Activated CD4-positive, alpha-beta memory T cell treated with anti-CD3 and anti-CD28 coated beads, Interleukin-2, amount 10 ng/mL, durations not matched to agents 7 days and 5 days (primary cell): ENCODE results near the gene COX6B2. TPM values are rescaled to one million over a fixed set of nuclear protein-coding genes. Genes with fewer than 3 reads are reported as not detected.
A peak's percentile ranks its signal among the peaks of the same experiment; 100 is the strongest.

Source experiments
- CTCF ChIA-PET: fragments of 350-600 bp; sonication (Branson Sonifier 250); formaldehyde crosslinking; loops from one replicate; lab custom pipeline; 2021; ENCODE audit warnings: antibody characterized with exemption, inconsistent platforms; lab: Charles Lee
- POLR2A ChIA-PET: fragments of 350-600 bp; sonication (Branson Sonifier 250); formaldehyde crosslinking; loops from one replicate; lab custom pipeline; 2021; ENCODE audit warnings: antibody characterized with exemption; lab: Charles Lee
- DNase-seq: peaks from one replicate; pipeline ENCODE4 v3.0.0-alpha.2; 2020
- H3K27ac Mint-ChIP-seq: one replicate; pipeline ENCODE4 v1.8.0; 2021; ENCODE audit warnings: mild to moderate bottlenecking, mixed read lengths
- H3K27me3 Mint-ChIP-seq: one replicate; pipeline ENCODE4 v1.8.0; 2021; ENCODE audit warnings: mixed read lengths
- H3K36me3 Mint-ChIP-seq: one replicate; pipeline ENCODE4 v1.8.0; 2021; ENCODE audit warnings: low read depth, mixed read lengths
- H3K4me1 Mint-ChIP-seq: one replicate; pipeline ENCODE4 v1.8.0; 2021; ENCODE audit warnings: mixed read lengths
- H3K4me3 Mint-ChIP-seq: one replicate; pipeline ENCODE4 v1.8.0; 2021; ENCODE audit warnings: mild to moderate bottlenecking, mixed read lengths
- H3K9me3 Mint-ChIP-seq: one replicate; pipeline ENCODE4 v1.8.0; 2021; ENCODE audit warnings: mixed read lengths
- total RNA-seq, 2 experiments: library from RNA; stranded (reverse); gene quantifications; one replicate each; pipeline ENCODE4 v1.2.3, GENCODE V29; 2021

Gene COX6B2
- total RNA-seq, 2 experiments from 2014 or later, result 0.83 to 2.0 TPM

- ChIA-PET POLR2A (interaction anchor here (0.9 kb wide), 1 partner anchor 27 kb away, joined by 3 read pairs; no protein-coding TSS in a partner anchor), CTCF (interaction anchor here (0.6 to 0.9 kb wide), 2 partner anchors 27 to 53 kb away, joined by 3 read pairs; partner anchors contain the start of gene KMT5C)
- no peak for DNase-seq
- Mint-ChIP-seq H3K27ac (no peak overlapping the region), H3K36me3 (no peaks in the 10 kb centered on the region), H3K27me3 (peaks cover 25% of the 10 kb centered on the region), H3K4me1 (peaks cover 4% of the 10 kb centered on the region), H3K4me3 (no peak overlapping the region), H3K9me3 (no peaks in the 10 kb centered on the region)
Observed at GRCh38 chr19:55365964-55366363, 11.4 kb upstream of the COX6B2 start.

GRCh38 chr19:55365245-55365644, 10.7 kb upstream of the COX6B2 start:
- H3K9me3 Mint-ChIP-seq, result no peaks in the 10 kb centered on the region
- ChIA-PET CTCF (interaction anchor here (0.5 to 0.9 kb wide), 2 partner anchors 26 to 81 kb away, joined by 3 read pairs; partner anchors contain the start of gene KMT5C), POLR2A (no interaction called here)
- H3K27me3 Mint-ChIP-seq, result peaks cover 19% of the 10 kb centered on the region
- H3K4me3 Mint-ChIP-seq, result no peak overlapping the region
- peaks cover 2% of the 10 kb centered on the region for H3K4me1 Mint-ChIP-seq
- no peak overlapping the region for H3K27ac Mint-ChIP-seq
- H3K36me3 Mint-ChIP-seq, result no peaks in the 10 kb centered on the region
- DNase-seq, result no peak

GRCh38 chr19:55362990-55363716, 8.6 kb upstream of the COX6B2 start, which contains the start of gene GARIN5B:
GARIN5B (minus strand) TSS chr19:55363260; CDS start chr19:55363066, 194 bp downstream.
- Mint-ChIP-seq H3K4me1 (no peaks in the 10 kb centered on the region), H3K27me3 (peaks cover 9% of the 10 kb centered on the region), H3K9me3 (no peaks in the 10 kb centered on the region), H3K36me3 (no peaks in the 10 kb centered on the region), H3K27ac (no peak within 1 kb of the TSS), H3K4me3 (no peak within 1 kb of the TSS)
- no peak for DNase-seq
- ChIA-PET POLR2A (no interaction called here), CTCF (no interaction called here)

GRCh38 chr19:55362174-55362989, 7.9 kb upstream of the COX6B2 start:
- Mint-ChIP-seq H3K4me3 (no peak overlapping the region), H3K4me1 (no peaks in the 10 kb centered on the region), H3K27ac (no peak overlapping the region), H3K36me3 (no peaks in the 10 kb centered on the region), H3K27me3 (peaks cover 8% of the 10 kb centered on the region), H3K9me3 (no peaks in the 10 kb centered on the region)
- ChIA-PET POLR2A (no interaction called here), CTCF (no interaction called here)
- no peak for DNase-seq

DNA sequence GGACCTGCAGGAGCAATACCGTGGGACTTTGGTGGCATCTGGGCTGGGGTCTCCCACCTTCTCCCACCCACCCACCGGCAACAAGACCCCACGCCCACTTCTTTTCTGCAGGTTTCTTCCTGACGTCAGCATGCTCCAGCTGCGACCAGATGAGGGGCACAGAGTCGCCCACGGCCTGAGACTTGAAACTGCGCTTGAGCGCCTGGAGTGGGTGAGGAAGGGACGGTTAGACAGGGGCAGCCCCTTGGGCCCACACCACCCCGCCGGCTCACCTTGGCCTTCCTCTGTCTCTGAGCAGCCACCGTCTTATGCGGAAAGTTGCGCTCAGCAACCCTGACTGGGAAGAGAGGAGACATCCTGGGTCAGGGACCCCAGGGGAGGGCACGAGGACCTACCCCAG, 6.4 kb upstream of the COX6B2 start:
- no peaks in the 10 kb centered on the region for H3K4me1 Mint-ChIP-seq
- no peaks in the 10 kb centered on the region for H3K36me3 Mint-ChIP-seq
- ChIA-PET CTCF (no interaction called here), POLR2A (no interaction called here)
- no peak overlapping the region for H3K27ac Mint-ChIP-seq
- H3K4me3 Mint-ChIP-seq, result no peak overlapping the region
- no peaks in the 10 kb centered on the region for H3K9me3 Mint-ChIP-seq
- no peak for DNase-seq
- peaks cover 9% of the 10 kb centered on the region for H3K27me3 Mint-ChIP-seq

DNA sequence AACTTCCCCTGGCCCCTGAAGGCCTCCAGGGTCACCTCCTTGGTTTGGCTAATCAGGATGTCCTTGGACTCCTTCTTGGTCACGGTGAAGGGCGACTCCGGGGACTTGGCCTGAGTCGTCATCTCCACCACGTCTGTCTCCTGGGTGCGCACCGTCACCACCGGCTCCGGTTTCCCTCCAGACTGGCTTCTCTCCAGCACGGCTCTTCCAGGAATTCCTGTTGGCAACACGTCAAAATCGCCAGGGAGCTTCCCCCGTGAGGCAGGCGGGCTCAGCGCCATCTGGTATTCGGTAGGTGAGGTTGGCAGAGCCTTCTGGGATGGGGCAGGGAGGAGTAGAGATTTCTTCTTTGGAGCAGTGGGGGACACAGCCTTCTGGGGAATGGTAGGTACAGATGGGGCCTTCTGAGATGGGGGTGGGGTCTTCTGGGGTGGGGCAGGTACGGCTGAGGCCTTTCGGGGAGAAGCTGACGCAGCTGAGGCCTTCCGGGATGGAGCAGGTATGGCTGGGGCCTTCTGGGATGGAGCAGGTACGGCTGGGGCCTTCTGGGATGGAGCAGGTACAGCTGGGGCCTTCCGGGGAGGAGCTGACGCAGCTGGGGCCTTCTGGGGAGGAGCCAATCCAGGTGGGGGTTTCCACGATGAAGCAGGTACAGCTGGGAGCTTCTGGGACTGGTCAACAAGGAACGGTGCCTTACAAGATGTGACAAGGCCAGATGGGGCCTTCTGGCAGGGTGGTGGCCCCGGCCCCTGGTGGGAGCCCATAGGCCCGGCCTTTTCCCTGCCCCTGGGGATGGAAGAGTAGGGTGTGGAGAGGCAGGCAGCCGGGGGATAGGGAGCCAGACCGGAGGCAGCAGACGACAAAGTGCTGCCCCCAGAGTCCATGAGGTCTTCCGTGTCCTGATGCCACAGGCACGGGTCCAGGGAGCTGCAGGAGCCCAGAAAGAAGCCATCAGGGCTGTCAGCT, 4.7 kb upstream of the COX6B2 start:
- H3K9me3 Mint-ChIP-seq, result no peaks in the 10 kb centered on the region
- no peak overlapping the region for H3K4me3 Mint-ChIP-seq
- CTCF ChIA-PET, result no interaction called here
- DNase-seq, result no peak
- no peaks in the 10 kb centered on the region for H3K36me3 Mint-ChIP-seq
- H3K27ac Mint-ChIP-seq, result no peak overlapping the region
- peaks cover 16% of the 10 kb centered on the region for H3K27me3 Mint-ChIP-seq
- POLR2A ChIA-PET, result interaction anchor here (1.2 kb wide), 1 partner anchor 48 kb away, joined by 4 read pairs; the partner anchor contains the start of gene UBE2S
- no peaks in the 10 kb centered on the region for H3K4me1 Mint-ChIP-seq

- Mint-ChIP-seq H3K27me3 (peaks cover 21% of the 10 kb centered on the region), H3K4me3 (no peak overlapping the region), H3K27ac (no peak overlapping the region), H3K9me3 (no peaks in the 10 kb centered on the region), H3K36me3 (no peaks in the 10 kb centered on the region), H3K4me1 (peaks cover 4% of the 10 kb centered on the region)
- CTCF ChIA-PET, result no interaction called here
- no peak for DNase-seq
- POLR2A ChIA-PET, result no interaction called here
Observed at GRCh38 chr19:55358493-55358892, 4.0 kb upstream of the COX6B2 start.

- DNase-seq, result no peak
- Mint-ChIP-seq H3K4me1 (peaks cover 34% of the 10 kb centered on the region), H3K4me3 (no peak overlapping the region), H3K27me3 (peaks cover 46% of the 10 kb centered on the region), H3K9me3 (no peaks in the 10 kb centered on the region), H3K27ac (no peak overlapping the region), H3K36me3 (no peaks in the 10 kb centered on the region)
- POLR2A ChIA-PET, result interaction anchor here (1.1 kb wide), 1 partner anchor 17 kb away, joined by 4 read pairs; no protein-coding TSS in a partner anchor
- CTCF ChIA-PET, result interaction anchor here (0.6 to 1.7 kb wide), 2 partner anchors 13 to 16 kb away, joined by 3 to 4 read pairs; partner anchors contain the start of gene KMT5C
Observed at GRCh38 chr19:55355213-55355821, 798 bp upstream of the COX6B2 start.

- CTCF ChIA-PET, result no interaction called here
- peak; percentile 71 for DNase-seq
- POLR2A ChIA-PET, result interaction anchor here (0.9 to 2.5 kb wide), 3 partner anchors 15 to 236 kb away, joined by 3 to 13 read pairs (median 3); partner anchors contain the start of genes KMT5C and UBE2S
Observed at GRCh38 chr19:55353803-55354697, 469 bp downstream of the COX6B2 start.

DNA sequence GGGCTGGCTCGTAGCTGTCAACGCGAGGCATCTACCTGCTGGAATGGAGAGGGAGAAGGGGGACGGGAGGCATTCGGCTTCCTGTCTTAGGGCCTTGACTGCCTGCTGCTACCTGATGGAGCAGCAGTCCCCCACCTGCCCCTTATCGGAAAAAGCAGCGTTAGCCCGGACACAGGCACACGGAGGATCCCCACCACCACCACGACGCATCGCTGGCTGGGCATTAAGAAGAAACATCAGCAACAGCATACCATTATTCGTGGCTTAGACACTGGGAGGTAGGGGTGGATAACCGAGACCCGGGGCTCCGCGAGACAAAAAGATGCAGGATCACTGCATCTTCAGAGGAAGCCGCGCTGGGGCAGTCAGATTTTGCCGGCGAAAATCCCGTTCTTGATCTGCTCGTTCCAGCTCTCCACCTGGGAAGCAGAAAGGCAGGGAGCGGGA, 1.1 kb downstream of the COX6B2 start:
- H3K9me3 Mint-ChIP-seq, result no peaks in the 10 kb centered on the region
- ChIA-PET CTCF (no interaction called here), POLR2A (interaction anchor here (0.9 to 2.5 kb wide), 3 partner anchors 14 to 235 kb away, joined by 3 to 13 read pairs (median 3); partner anchors contain the start of genes KMT5C and UBE2S)
- no peaks in the 10 kb centered on the region for H3K36me3 Mint-ChIP-seq
- no peak overlapping the region for H3K27ac Mint-ChIP-seq
- H3K4me3 Mint-ChIP-seq, result peak overlapping the region; percentile 67
- DNase-seq, result no peak
- H3K27me3 Mint-ChIP-seq, result peaks cover 46% of the 10 kb centered on the region
- H3K4me1 Mint-ChIP-seq, result peaks cover 34% of the 10 kb centered on the region

More at GRCh38 chr19:55353803-55354697, 469 bp downstream of the COX6B2 start:
- no peaks in the 10 kb centered on the region for H3K9me3 Mint-ChIP-seq
- H3K27me3 Mint-ChIP-seq, result peaks cover 46% of the 10 kb centered on the region
- H3K36me3 Mint-ChIP-seq, result no peaks in the 10 kb centered on the region
- H3K27ac Mint-ChIP-seq, result no peak overlapping the region
- peak overlapping the region; percentile 67 for H3K4me3 Mint-ChIP-seq
- H3K4me1 Mint-ChIP-seq, result peaks cover 34% of the 10 kb centered on the region
